Measurements from ENCODE around the gene OR56A5. TPM values are rescaled to one million over a fixed set of nuclear protein-coding genes. Genes with fewer than 3 reads are reported as not detected.

The OR56A5 gene
- total RNA-seq, 2 experiments from 2014 or later: not detected

DNA sequence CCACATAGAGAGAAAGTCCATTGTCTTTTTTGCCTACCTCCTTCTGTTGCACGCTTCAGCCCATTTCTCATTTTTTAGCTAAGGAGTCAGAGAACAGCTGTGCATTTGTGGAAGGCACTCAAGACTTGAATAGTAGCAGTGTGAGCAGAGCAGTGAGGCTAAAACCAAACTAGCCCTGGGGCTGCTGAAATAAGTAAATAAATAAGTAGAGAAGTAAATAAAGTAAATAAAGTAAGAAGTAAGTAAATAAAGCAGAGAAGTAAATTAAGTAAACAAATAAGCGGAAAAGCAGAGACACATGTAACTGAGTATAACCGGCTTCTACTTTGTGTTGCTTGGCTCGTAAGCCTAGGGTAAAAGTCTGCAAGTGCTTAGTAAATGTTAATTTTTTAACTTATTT is 20.9 kb upstream of the OR56A5 start:
- DNase-seq (no peak), ATAC-seq (ENCODE audit: poor library complexity) (no peak)
- Histone ChIP-seq H3K36me3 (ENCODE audit: insufficient read depth, low read length) (no peaks in the 10 kb centered on the region), H3K4me1 (ENCODE audit: insufficient read depth, low read length) (no peaks in the 10 kb centered on the region), H3K9me3 (ENCODE audit: control insufficient read depth in 1 of 2, insufficient read depth in 1 of 2, low read length in 2 of 2) (no peaks in the 10 kb centered on the region), H3K27ac (ENCODE audit: low read depth in 1 of 2, low read length in 2 of 2) (no peak overlapping the region), H3K27me3 (ENCODE audit: control insufficient read depth in 1 of 2, insufficient read depth in 2 of 2, low read length in 2 of 2) (peaks cover 0 to 3% of the 10 kb centered on the region in 2 experiments), H3K4me3 (ENCODE audit: low read length) (no peak overlapping the region)
- Mint-ChIP-seq H3K9me3 (no peaks in the 10 kb centered on the region), H3K4me1 (ENCODE audit: low read depth) (no peaks in the 10 kb centered on the region), H3K36me3 (ENCODE audit: low read depth) (no peaks in the 10 kb centered on the region), H3K4me3 (no peak overlapping the region), H3K27ac (no peak overlapping the region), H3K27me3 (peaks cover 24% of the 10 kb centered on the region)
- ChIA-PET POLR2A (no interaction called here), CTCF (no interaction called here)
- TF ChIP-seq, protein P1, sequence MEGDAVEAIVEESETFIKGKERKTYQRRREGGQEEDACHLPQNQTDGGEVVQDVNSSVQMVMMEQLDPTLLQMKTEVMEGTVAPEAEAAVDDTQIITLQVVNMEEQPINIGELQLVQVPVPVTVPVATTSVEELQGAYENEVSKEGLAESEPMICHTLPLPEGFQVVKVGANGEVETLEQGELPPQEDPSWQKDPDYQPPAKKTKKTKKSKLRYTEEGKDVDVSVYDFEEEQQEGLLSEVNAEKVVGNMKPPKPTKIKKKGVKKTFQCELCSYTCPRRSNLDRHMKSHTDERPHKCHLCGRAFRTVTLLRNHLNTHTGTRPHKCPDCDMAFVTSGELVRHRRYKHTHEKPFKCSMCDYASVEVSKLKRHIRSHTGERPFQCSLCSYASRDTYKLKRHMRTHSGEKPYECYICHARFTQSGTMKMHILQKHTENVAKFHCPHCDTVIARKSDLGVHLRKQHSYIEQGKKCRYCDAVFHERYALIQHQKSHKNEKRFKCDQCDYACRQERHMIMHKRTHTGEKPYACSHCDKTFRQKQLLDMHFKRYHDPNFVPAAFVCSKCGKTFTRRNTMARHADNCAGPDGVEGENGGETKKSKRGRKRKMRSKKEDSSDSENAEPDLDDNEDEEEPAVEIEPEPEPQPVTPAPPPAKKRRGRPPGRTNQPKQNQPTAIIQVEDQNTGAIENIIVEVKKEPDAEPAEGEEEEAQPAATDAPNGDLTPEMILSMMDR (IDR thresholded peaks at IDR 0.05): no peak
- intact Hi-C loops (cut with DNase I, micrococcal nuclease): no loop called here

DNA sequence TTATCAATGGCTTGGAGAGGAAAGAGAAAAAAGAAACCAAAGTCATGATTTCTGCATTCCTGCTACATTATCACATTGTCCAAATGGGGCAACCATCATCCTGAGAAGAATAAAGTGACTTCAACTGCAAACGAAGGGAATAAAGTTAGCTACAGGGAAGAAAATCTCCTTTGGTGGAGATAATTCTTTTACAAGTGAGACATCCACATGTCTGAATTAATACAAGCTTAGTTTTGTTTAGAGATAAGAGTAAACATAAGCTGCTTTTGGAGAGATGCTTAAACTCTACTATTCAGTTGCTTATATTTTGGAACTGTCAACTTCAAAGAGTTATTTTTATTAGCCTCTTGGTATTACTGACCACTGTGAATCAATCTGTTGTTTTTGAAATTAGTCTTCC is 18.6 kb upstream of the OR56A5 start, which contains the start of gene OR52L1:
TSS of gene OR52L1 (minus strand) at position 101 of the 400 bp plus-strand sequence. CDS start at position 46, 55 bp downstream.
- TF ChIP-seq, protein P1 (IDR thresholded peaks at IDR 0.05): no peak
- H3K9me3 Mint-ChIP-seq: no peaks in the 10 kb centered on the region
- DNase-seq: no peak
- no peak for ATAC-seq (ENCODE audit: poor library complexity)
- H3K9me3 ChIP-seq (ENCODE audit: control insufficient read depth in 1 of 2, insufficient read depth in 1 of 2, low read length in 2 of 2): peaks cover 0 to 6% of the 10 kb centered on the region in 2 experiments
- H3K27ac ChIP-seq (ENCODE audit: low read depth in 1 of 2, low read length in 2 of 2): no peak within 1 kb of the TSS
- H3K4me1 Mint-ChIP-seq (ENCODE audit: low read depth): no peaks in the 10 kb centered on the region
- H3K4me1 ChIP-seq (ENCODE audit: insufficient read depth, low read length): no peaks in the 10 kb centered on the region
- no peak within 1 kb of the TSS for H3K4me3 ChIP-seq (ENCODE audit: low read length)
- POLR2A ChIA-PET: no interaction called here
- no peaks in the 10 kb centered on the region for H3K36me3 Mint-ChIP-seq (ENCODE audit: low read depth)
- H3K27ac Mint-ChIP-seq: no peak within 1 kb of the TSS
- H3K4me3 Mint-ChIP-seq: no peak within 1 kb of the TSS
- peaks cover 42% of the 10 kb centered on the region for H3K27me3 Mint-ChIP-seq
- peaks cover 0 to 3% of the 10 kb centered on the region in 2 experiments for H3K27me3 ChIP-seq (ENCODE audit: control insufficient read depth in 1 of 2, insufficient read depth in 2 of 2, low read length in 2 of 2)
- no peaks in the 10 kb centered on the region for H3K36me3 ChIP-seq (ENCODE audit: insufficient read depth, low read length)
- CTCF ChIA-PET: no interaction called here
- intact Hi-C loops (cut with DNase I, micrococcal nuclease): no loop called here

DNA sequence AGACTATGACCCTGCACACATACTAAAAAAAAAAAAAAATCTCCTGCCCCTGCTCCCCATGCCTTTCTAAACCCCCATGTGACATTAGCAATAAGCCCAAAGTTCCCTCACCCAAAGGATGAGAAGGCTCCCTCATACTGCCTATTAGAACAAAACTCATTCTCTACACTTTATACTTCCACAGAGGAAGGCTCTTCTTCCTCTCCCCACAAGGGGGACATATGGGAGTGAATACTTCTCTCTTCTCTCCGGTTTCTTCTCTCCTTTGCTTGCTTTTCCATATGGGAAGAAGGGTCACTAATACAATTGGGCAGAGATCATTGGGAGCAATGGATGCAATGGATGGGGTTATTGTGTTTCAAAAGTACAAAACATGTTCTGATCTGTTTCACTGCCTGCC is 15.1 kb upstream of the OR56A5 start:
- intact Hi-C loops (cut with DNase I, micrococcal nuclease): no loop called here
- Histone ChIP-seq H3K4me3 (ENCODE audit: low read length) (no peak overlapping the region), H3K4me1 (ENCODE audit: insufficient read depth, low read length) (no peaks in the 10 kb centered on the region), H3K27me3 (ENCODE audit: control insufficient read depth in 1 of 2, insufficient read depth in 2 of 2, low read length in 2 of 2) (no peaks in the 10 kb centered on the region), H3K36me3 (ENCODE audit: insufficient read depth, low read length) (no peaks in the 10 kb centered on the region), H3K9me3 (ENCODE audit: control insufficient read depth in 1 of 2, insufficient read depth in 1 of 2, low read length in 2 of 2) (peaks cover 0 to 8% of the 10 kb centered on the region in 2 experiments), H3K27ac (ENCODE audit: low read depth in 1 of 2, low read length in 2 of 2) (no peak overlapping the region)
- H3K27me3 Mint-ChIP-seq: peaks cover 32% of the 10 kb centered on the region
- TF ChIP-seq, protein P1 (IDR thresholded peaks at IDR 0.05): no peak
- no peak for DNase-seq
- ChIA-PET CTCF (no interaction called here), POLR2A (no interaction called here)
- no peaks in the 10 kb centered on the region for H3K36me3 Mint-ChIP-seq (ENCODE audit: low read depth)
- no peaks in the 10 kb centered on the region for H3K4me1 Mint-ChIP-seq (ENCODE audit: low read depth)
- H3K9me3 Mint-ChIP-seq: peaks cover 5% of the 10 kb centered on the region
- no peak for ATAC-seq (ENCODE audit: poor library complexity)
- H3K4me3 Mint-ChIP-seq: no peak overlapping the region
- no peak overlapping the region for H3K27ac Mint-ChIP-seq
